ENCODE measurements around the gene SPATA13. TPM values are rescaled to one million over a fixed set of nuclear protein-coding genes. Genes with fewer than 3 reads are reported as not detected.
A peak's percentile ranks its signal among the peaks of the same experiment; 100 is the strongest.

Gene SPATA13
- total RNA-seq, 2 experiments from 2014 or later: 56.8 to 57.4 TPM

GRCh38 chr13:24279327-24280110 lies 119.0 kb downstream of the SPATA13 start:
- Mint-ChIP-seq H3K36me3 (ENCODE audit: low read depth) (peaks cover 17% of the 10 kb centered on the region), H3K27me3 (ENCODE audit: low read depth) (no peaks in the 10 kb centered on the region), H3K4me1 (ENCODE audit: low read depth) (peaks cover 75% of the 10 kb centered on the region), H3K9me3 (no peaks in the 10 kb centered on the region), H3K4me3 (no peak overlapping the region), H3K27ac (peak overlapping the region; percentile 67)
- DNase-seq: no peak
- intact Hi-C loops (cut with micrococcal nuclease): loop anchor here (10.0 kb wide), 1 partner anchor 645 kb away; a partner anchor contains a TSS
- CTCF ChIA-PET: interaction anchor here (0.7 kb wide), 1 partner anchor 132 kb away, joined by 5 read pairs; no protein-coding TSS in a partner anchor

GRCh38 chr13:24280720-24281119 lies 120.2 kb downstream of the SPATA13 start:
- CTCF ChIA-PET: no interaction called here
- Mint-ChIP-seq H3K36me3 (ENCODE audit: low read depth) (peaks cover 23% of the 10 kb centered on the region), H3K4me1 (ENCODE audit: low read depth) (peaks cover 63% of the 10 kb centered on the region), H3K27ac (no peak overlapping the region), H3K4me3 (no peak overlapping the region), H3K9me3 (no peaks in the 10 kb centered on the region), H3K27me3 (ENCODE audit: low read depth) (no peaks in the 10 kb centered on the region)
- DNase-seq: no peak
- intact Hi-C loops (cut with micrococcal nuclease): no loop called here

GRCh38 chr13:24281188-24282008 lies 120.9 kb downstream of the SPATA13 start:
- peak overlapping the region; percentile 32 for H3K27ac Mint-ChIP-seq
- peaks cover 29% of the 10 kb centered on the region for H3K36me3 Mint-ChIP-seq (ENCODE audit: low read depth)
- intact Hi-C loops (cut with micrococcal nuclease): no loop called here
- H3K4me3 Mint-ChIP-seq: no peak overlapping the region
- CTCF ChIA-PET: interaction anchor here (0.9 kb wide), 1 partner anchor 17 kb away, joined by 4 read pairs; no protein-coding TSS in a partner anchor
- DNase-seq: no peak
- H3K27me3 Mint-ChIP-seq (ENCODE audit: low read depth): no peaks in the 10 kb centered on the region
- H3K9me3 Mint-ChIP-seq: no peaks in the 10 kb centered on the region
- H3K4me1 Mint-ChIP-seq (ENCODE audit: low read depth): peaks cover 56% of the 10 kb centered on the region

- Mint-ChIP-seq H3K4me3 (no peak overlapping the region), H3K4me1 (ENCODE audit: low read depth) (peaks cover 49% of the 10 kb centered on the region), H3K36me3 (ENCODE audit: low read depth) (peaks cover 34% of the 10 kb centered on the region), H3K27ac (no peak overlapping the region), H3K9me3 (no peaks in the 10 kb centered on the region), H3K27me3 (ENCODE audit: low read depth) (no peaks in the 10 kb centered on the region)
- no peak for DNase-seq
- intact Hi-C loops (cut with micrococcal nuclease): no loop called here
- CTCF ChIA-PET: interaction anchor here (0.5 to 1.1 kb wide), 4 partner anchors 18 to 55 kb away, joined by 3 to 4 read pairs (median 3); no protein-coding TSS in a partner anchor
These were observed 121.7 kb downstream of the SPATA13 start for GRCh38 chr13:24282256-24282655.

GRCh38 chr13:24284889-24285565 lies 124.5 kb downstream of the SPATA13 start:
- intact Hi-C loops (cut with micrococcal nuclease): no loop called here
- Mint-ChIP-seq H3K4me3 (no peak overlapping the region), H3K27ac (no peak overlapping the region), H3K27me3 (ENCODE audit: low read depth) (no peaks in the 10 kb centered on the region), H3K4me1 (ENCODE audit: low read depth) (peaks cover 23% of the 10 kb centered on the region), H3K36me3 (ENCODE audit: low read depth) (peaks cover 48% of the 10 kb centered on the region), H3K9me3 (no peaks in the 10 kb centered on the region)
- DNase-seq: no peak
- CTCF ChIA-PET: no interaction called here

GRCh38 chr13:24286624-24287023 lies 126.1 kb downstream of the SPATA13 start:
- peaks cover 53% of the 10 kb centered on the region for H3K36me3 Mint-ChIP-seq (ENCODE audit: low read depth)
- intact Hi-C loops (cut with micrococcal nuclease): no loop called here
- no peak overlapping the region for H3K27ac Mint-ChIP-seq

GRCh38 chr13:24287748-24288287 lies 127.3 kb downstream of the SPATA13 start:
- Mint-ChIP-seq H3K36me3 (ENCODE audit: low read depth) (peaks cover 53% of the 10 kb centered on the region), H3K4me3 (no peak overlapping the region), H3K4me1 (ENCODE audit: low read depth) (peaks cover 4% of the 10 kb centered on the region), H3K27me3 (ENCODE audit: low read depth) (no peaks in the 10 kb centered on the region), H3K9me3 (no peaks in the 10 kb centered on the region), H3K27ac (no peak overlapping the region)
- intact Hi-C loops (cut with micrococcal nuclease): no loop called here
- DNase-seq: no peak
- CTCF ChIA-PET: no interaction called here

More at GRCh38 chr13:24286624-24287023, 126.1 kb downstream of the SPATA13 start:
- H3K4me3 Mint-ChIP-seq: no peak overlapping the region
- no peaks in the 10 kb centered on the region for H3K9me3 Mint-ChIP-seq
- no peaks in the 10 kb centered on the region for H3K27me3 Mint-ChIP-seq (ENCODE audit: low read depth)
- CTCF ChIA-PET: no interaction called here
- DNase-seq: no peak
- H3K4me1 Mint-ChIP-seq (ENCODE audit: low read depth): peaks cover 12% of the 10 kb centered on the region

- CTCF ChIA-PET: no interaction called here
- peaks cover 52% of the 10 kb centered on the region for H3K36me3 Mint-ChIP-seq (ENCODE audit: low read depth)
- intact Hi-C loops (cut with micrococcal nuclease): no loop called here
These were observed 128.3 kb downstream of the SPATA13 start for GRCh38 chr13:24288870-24289269.

GRCh38 chr13:24290280-24290932 lies 129.9 kb downstream of the SPATA13 start:
- H3K9me3 Mint-ChIP-seq: no peaks in the 10 kb centered on the region
- H3K4me1 Mint-ChIP-seq (ENCODE audit: low read depth): no peaks in the 10 kb centered on the region
- CTCF ChIA-PET: interaction anchor here (0.6 to 1.2 kb wide), 2 partner anchors 62 to 170 kb away, joined by 3 read pairs; no protein-coding TSS in a partner anchor
- H3K27me3 Mint-ChIP-seq (ENCODE audit: low read depth): no peaks in the 10 kb centered on the region
- DNase-seq: no peak
- H3K36me3 Mint-ChIP-seq (ENCODE audit: low read depth): peaks cover 58% of the 10 kb centered on the region
- no peak overlapping the region for H3K4me3 Mint-ChIP-seq
- intact Hi-C loops (cut with micrococcal nuclease): no loop called here
- peak overlapping the region; percentile 46 for H3K27ac Mint-ChIP-seq

More at GRCh38 chr13:24288870-24289269, 128.3 kb downstream of the SPATA13 start:
- H3K27me3 Mint-ChIP-seq (ENCODE audit: low read depth): no peaks in the 10 kb centered on the region
- no peak overlapping the region for H3K27ac Mint-ChIP-seq
- H3K9me3 Mint-ChIP-seq: no peaks in the 10 kb centered on the region
- H3K4me1 Mint-ChIP-seq (ENCODE audit: low read depth): no peaks in the 10 kb centered on the region
- no peak overlapping the region for H3K4me3 Mint-ChIP-seq
- no peak for DNase-seq

GRCh38 chr13:24292481-24292880 lies 132.0 kb downstream of the SPATA13 start:
- no peak for DNase-seq
- CTCF ChIA-PET: no interaction called here
- Mint-ChIP-seq H3K27ac (no peak overlapping the region), H3K4me3 (no peak overlapping the region), H3K36me3 (ENCODE audit: low read depth) (peaks cover 65% of the 10 kb centered on the region), H3K4me1 (ENCODE audit: low read depth) (no peaks in the 10 kb centered on the region), H3K27me3 (ENCODE audit: low read depth) (no peaks in the 10 kb centered on the region), H3K9me3 (no peaks in the 10 kb centered on the region)
- intact Hi-C loops (cut with micrococcal nuclease): no loop called here

GRCh38 chr13:24293746-24294145 lies 133.2 kb downstream of the SPATA13 start:
- CTCF ChIA-PET: interaction anchor here (0.5 to 0.6 kb wide), 2 partner anchors 8 to 24 kb away, joined by 3 to 5 read pairs; no protein-coding TSS in a partner anchor
- intact Hi-C loops (cut with micrococcal nuclease): no loop called here
- H3K27me3 Mint-ChIP-seq (ENCODE audit: low read depth): no peaks in the 10 kb centered on the region
- H3K9me3 Mint-ChIP-seq: no peaks in the 10 kb centered on the region
- DNase-seq: no peak
- H3K27ac Mint-ChIP-seq: no peak overlapping the region
- H3K4me1 Mint-ChIP-seq (ENCODE audit: low read depth): no peaks in the 10 kb centered on the region
- no peak overlapping the region for H3K4me3 Mint-ChIP-seq
- peaks cover 65% of the 10 kb centered on the region for H3K36me3 Mint-ChIP-seq (ENCODE audit: low read depth)

Measured in activated naive CD4-positive, alpha-beta T cell treated with anti-CD3 and anti-CD28 coated beads for 36 hours (primary cell).